HS-27A (cell line): ENCODE results near the gene NOTCH1.

Experiments
- DNase-seq: peaks from one replicate; pipeline ENCODE4 v3.0.0-alpha.2; 2012; ENCODE audit warnings: low read depth, missing footprints

NOTCH1 gene

GRCh38 chr9:136499935-136500910, 45.6 kb downstream of the NOTCH1 start:
- no peak for DNase-seq

- DNase-seq: no peak
These were observed 46.5 kb downstream of the NOTCH1 start for GRCh38 chr9:136499071-136499934.

- DNase-seq: no peak
These were observed 47.7 kb downstream of the NOTCH1 start for GRCh38 chr9:136497916-136498695.

- DNase-seq: no peak
These were observed 48.8 kb downstream of the NOTCH1 start for GRCh38 chr9:136496801-136497620.

- no peak for DNase-seq
These were observed 49.7 kb downstream of the NOTCH1 start for GRCh38 chr9:136496181-136496580.

- DNase-seq: no peak
These were observed 50.5 kb downstream of the NOTCH1 start for GRCh38 chr9:136495238-136495800.

- DNase-seq: no peak
These were observed 51.2 kb downstream of the NOTCH1 start for GRCh38 chr9:136494531-136495215.

- DNase-seq: no peak
These were observed 51.8 kb downstream of the NOTCH1 start for GRCh38 chr9:136494012-136494411.

- no peak for DNase-seq
These were observed 52.3 kb downstream of the NOTCH1 start for GRCh38 chr9:136493567-136493971.

- DNase-seq: no peak
These were observed 52.8 kb downstream of the NOTCH1 start for GRCh38 chr9:136492978-136493522.

- DNase-seq: no peak
These were observed 56.1 kb downstream of the NOTCH1 start for GRCh38 chr9:136489731-136490130.

- DNase-seq: no peak
These were observed 57.3 kb downstream of the NOTCH1 start for GRCh38 chr9:136488247-136489214.

- no peak for DNase-seq
These were observed 58.2 kb downstream of the NOTCH1 start for GRCh38 chr9:136487672-136488071.

GRCh38 chr9:136486823-136487620, 58.8 kb downstream of the NOTCH1 start:
- no peak for DNase-seq

GRCh38 chr9:136486131-136486530, 59.7 kb downstream of the NOTCH1 start:
- DNase-seq: no peak

GRCh38 chr9:136485049-136486045, 60.5 kb downstream of the NOTCH1 start:
- DNase-seq: no peak
